ENCODE data around the gene C14orf119.
A peak's percentile ranks its signal among the peaks of the same experiment; 100 is the strongest.

The C14orf119 gene

GRCh38 chr14:23112359-23113178, 17.3 kb downstream of the C14orf119 start:
- no peak for DNase-seq

DNA sequence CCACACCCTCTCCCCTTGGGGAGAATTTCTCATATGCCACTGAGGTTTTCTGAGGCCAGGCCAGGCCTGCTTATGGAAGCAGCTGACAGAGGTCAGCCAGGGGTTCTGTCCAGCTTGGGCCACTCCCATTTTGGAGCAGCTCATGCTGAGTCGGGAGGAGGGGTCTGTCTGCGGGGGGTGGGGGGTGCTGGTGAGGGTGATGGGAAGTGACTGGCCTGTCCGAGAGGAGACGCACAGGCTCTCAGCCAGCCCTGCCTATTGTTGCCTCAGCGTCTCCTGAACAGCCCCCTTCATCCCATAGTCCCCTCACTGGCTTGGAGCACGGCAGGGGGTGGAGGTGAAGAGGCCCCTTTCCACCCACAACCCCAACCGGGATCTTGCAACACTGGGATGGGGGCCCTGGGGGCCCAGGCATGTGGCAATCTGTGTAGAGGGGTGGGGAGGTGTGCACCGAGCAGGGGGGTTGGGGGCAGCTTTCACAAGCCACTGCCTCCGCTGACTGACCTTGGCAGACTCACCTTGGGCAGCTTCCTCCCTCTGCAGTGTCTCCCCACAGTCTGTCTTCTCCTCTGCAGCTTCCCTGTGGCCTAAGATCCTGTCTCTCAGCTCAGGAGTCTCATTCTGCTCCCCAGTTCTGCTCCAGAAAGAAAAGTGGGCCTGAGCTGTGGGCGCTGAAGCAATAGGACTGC, 18.3 kb downstream of the C14orf119 start:
- no peak for DNase-seq

DNA sequence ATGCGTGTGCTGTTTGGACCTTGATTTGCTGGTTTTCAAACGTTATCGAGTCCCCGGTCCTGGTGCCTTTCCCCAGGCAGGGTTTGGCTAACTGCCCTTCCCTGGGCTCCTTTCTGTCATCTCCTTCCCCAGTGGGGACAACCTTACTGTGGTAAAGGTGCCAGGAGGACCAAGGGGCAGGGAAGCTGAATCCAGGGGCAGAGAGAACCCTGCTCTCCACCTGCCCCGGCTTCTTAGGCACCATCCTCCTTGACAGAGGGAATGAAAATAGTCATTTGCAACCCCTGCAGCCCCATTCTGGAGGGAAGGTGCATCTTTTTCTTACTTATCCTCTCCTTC, 18.8 kb downstream of the C14orf119 start:
- DNase-seq = no peak

DNA sequence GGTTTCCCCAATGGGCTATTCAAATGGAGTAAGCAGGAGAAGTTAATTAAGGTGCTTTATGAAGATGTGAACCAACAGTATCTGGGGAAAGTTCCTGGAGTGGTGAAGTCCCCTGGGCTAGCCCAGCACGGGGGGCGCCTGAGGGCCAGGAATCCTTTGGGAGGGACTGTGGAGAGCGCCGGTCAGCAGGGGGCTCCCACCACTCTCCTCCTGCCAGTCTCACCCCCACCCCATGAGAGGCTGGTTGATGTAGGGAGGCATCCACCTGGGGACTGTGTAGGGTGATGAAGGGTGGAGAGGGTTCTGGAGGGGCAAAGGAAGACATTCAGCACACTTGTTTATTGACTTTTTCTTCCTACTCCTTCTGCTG, 19.3 kb downstream of the C14orf119 start:
- no peak for DNase-seq

GRCh38 chr14:23115039-23115731, 19.9 kb downstream of the C14orf119 start:
- DNase-seq = peak; percentile 5

DNA sequence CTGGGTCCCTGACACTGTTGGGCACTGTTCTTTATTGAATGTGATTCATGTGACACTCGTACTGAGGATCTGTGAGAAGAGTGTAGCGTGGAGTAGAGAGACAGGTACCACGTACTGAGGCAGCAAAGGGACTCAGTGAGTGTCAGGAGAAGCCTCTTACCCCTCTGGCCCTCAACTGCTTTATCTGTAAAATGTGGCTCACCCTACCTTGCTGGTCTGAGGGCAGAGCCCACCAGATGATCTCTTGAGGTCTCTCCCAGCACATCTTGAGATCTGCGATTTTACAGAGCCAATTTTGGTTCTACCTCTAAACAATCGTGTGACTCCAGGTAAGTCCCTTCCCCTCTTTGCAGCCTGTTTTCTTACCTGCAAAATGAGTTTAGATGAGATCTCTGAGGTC, 20.6 kb downstream of the C14orf119 start:
- no peak for DNase-seq

GRCh38 chr14:23117371-23118020, 22.2 kb downstream of the C14orf119 start:
- DNase-seq = no peak

DNA sequence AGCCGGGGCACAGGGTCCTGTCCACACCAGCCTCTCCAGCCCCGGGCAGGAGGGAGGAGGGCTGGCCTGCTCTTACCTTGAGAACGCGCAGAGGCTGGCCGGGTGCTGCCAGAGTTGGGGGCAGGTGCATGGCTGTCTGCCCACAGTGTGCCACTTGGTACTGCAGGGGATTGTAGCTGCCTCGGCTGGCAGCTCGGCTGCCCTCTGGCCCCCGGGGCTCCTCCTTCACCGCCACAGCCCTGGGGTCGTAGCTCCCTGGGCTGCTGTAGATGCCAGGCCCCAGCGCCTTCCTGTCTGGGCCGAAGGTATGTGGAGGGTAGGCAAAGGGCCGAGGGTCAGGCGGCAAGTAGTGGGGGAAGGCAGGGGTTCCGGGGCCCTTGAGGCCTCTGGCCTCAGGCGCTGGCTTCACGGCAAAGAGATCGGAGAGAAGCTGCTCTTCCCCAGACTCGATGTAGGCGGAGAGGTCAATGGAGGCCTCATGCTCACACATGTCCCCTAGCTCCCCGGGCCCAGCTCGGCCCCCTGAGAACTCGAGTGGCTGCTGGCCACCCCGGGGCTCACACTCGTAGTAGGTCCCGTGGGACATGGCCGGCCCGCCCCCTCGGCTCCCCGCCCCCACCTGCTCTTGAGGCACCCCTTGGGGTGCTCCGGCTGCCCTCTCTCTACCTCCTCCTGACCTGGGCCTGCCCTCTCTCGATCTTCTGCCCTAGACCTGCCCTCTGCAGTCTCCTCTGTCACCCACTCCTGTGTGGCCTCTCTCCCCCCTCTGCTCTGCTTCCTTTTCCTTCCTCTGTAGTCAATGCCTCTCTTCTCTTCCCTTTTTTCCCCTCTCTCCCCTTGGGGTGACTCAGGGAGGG, 23.4 kb downstream of the C14orf119 start, which contains the start of gene CEBPE:
TSS of gene CEBPE (minus strand) at position 750 of the 857 bp plus-strand sequence. CDS start at position 586, 164 bp downstream.
- DNase-seq = no peak

- no peak for DNase-seq
Measured at GRCh38 chr14:23119363-23120327, 24.3 kb downstream of the C14orf119 start.

DNA sequence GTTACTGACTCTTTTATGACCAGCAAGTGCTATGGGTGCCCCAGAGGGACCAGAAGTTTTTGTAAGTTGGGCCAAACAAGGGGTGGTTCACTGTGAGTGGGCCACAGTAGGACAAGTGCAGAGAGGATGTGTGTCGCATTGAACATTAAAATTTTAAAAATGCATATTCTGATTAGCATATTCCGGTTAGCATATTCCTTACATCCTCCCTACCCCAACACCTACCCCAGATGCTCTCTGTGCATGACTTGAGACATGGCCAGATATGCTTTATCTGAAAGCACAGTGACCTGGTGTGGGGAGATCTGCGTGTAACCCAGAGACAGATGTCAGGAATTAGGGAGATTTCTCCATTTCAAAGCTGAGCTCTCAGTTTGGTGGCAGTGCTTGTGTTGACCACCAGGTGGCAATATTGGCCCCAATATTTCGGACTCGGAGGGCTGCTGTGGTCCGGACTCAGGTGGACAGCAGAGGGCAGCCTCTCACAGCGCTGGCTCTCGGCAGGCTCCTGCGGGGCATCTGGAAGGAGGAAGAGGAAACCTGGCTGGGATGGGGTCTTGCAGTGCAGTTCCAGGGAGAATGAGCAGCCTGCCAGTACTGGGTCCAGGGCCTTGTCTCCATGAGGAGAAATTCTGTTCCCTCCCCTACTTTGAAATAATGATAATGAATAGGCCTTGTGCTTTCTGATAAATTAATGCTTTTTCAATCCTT, 25.4 kb downstream of the C14orf119 start:
- DNase-seq = peak; percentile 4

GRCh38 chr14:23121361-23121771, 26.1 kb downstream of the C14orf119 start:
- no peak for DNase-seq

DNA sequence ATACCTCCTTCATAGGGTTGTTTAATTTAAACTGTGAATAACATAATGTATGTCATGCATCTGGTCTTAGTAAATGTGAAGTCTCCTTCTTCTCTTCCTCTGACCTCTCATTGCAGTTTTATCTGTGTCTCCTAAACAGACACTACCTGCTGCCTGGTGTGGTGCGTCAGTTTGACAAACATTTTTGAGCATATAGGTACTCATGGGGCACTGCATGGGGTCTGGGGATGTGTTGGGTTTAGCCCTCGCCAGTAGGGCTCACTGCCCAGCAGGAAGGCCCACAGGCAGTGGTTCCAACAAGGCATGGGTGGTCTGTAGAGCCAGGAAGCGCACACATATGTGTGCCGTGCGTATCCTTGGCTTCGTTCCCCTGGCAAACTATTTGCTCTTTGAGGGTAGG, 26.8 kb downstream of the C14orf119 start:
- no peak for DNase-seq

GRCh38 chr14:23123419-23123818, 28.1 kb downstream of the C14orf119 start:
- DNase-seq = no peak

DNA sequence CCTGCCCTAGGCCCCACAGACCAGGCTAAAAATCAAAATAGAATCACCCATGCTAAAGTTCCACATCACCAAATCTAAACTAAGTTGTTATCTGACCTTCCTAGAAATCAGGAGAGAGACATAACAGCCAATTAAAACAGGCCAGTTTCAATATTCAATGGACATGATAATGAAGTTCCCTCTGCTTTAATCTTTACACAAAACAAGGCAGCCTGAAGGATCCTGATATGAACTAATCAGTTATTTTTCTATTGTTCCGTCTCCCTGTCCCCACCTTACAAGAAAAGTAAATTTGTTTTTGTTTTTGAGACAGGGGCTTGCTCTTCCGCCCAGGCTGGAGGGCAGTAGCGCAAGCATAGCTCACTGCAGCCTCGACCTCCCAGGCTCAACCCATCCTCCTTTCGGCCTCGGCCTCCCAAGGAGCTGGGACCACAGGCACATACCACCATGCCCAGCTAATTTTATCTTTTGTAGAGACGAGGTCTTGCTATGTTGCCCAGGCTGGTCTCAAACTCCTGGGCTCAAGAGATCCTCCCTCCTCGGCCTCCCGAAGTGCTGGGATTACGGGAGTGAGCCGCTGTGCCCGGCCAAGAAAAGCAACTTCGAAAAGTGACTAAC, 29.1 kb downstream of the C14orf119 start:
- DNase-seq = no peak

- DNase-seq = no peak
Measured at GRCh38 chr14:23125011-23125410, 29.7 kb downstream of the C14orf119 start.

DNA sequence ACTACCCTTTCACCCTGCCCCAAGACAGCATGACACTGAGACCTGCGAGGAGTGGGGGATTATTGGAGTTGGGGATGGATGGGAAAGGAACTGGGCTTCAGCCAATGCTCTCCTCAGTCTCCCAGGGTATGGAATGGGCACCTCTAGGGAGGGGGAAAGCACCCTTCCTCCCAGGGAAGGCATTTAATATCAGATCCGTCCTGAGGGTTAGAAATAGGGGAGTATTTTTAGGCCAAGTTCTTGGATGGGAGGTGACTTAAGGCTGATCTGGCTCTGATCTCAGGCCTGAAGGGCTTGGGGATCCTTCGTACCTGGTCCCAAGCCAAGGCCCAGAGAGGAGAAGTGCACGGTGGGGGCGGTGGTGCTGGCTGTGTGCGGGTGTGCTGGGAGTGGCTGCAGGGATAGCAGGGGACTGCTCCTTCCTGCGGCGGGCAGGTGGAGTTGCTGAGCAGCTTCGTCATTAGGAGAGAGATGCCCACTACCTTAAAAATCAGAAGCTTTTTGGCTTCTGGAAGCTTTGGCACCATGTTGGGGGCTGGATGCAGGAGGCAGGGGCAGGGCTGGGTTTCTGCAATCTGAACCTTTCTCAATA, 30.7 kb downstream of the C14orf119 start:
- no peak for DNase-seq

DNA sequence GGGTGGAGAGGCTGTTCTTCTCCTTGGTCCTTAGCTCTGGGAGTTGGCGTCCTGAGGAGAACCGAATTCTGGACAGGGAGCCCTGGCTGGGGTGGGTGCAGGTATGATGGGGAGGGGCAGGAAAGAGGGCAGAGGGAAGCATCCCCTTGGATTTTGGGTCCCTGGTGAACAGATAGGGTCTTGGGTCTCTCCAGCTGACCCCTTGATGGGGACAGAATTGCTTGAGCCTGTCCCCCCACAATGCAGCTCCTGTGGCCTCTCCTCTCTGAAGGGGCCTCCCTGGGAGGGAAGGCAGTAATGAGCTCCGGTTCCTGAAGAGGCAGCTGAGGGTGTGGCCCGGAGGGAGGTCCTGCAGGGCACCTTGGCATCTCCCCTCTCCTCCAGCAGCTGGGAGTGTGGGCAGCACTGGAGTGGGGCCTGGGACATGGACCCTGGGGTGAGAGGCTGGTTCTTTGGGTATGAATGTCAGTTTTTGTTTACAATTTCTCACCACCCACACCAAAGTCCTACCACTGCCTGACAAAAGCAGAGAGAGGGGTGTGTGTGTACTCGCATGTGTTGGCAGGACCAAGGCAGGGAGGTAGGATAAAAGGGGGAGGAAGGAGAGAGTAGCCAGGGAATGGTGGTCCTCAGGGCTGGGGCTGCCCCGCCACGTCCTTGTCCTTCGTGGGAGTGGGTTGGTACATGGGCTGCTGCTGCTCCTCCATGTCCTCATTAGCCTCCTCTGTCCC, 31.4 kb downstream of the C14orf119 start:
- DNase-seq = no peak

- no peak for DNase-seq
Measured at GRCh38 chr14:23127861-23128260, 32.6 kb downstream of the C14orf119 start.
